Lower leg skin (tissue), 4 donors: ENCODE results near the gene IST1. TPM values are rescaled to one million over a fixed set of nuclear protein-coding genes. Genes with fewer than 3 reads are reported as not detected.

ENCODE experiments used
- DNase-seq, 2 donors: peaks; one replicate each; pipeline ENCODE4 v3.0.0-alpha.2; 2019; ENCODE audit warnings: low spot score in 2 of 2
- H3K4me3 ChIP-seq: fragments of 200-600 bp; sonication (generic); 2 replicates; pipeline ENCODE4 v1.5.1; 2017; ENCODE audit warnings: mild to moderate bottlenecking, low read depth; ENCODE audit not compliant: poor library complexity, severe bottlenecking
- CTCF ChIP-seq, 3 donors: fragments of 450-650 bp; IDR thresholded peaks; one replicate each; pipeline ENCODE4 v1.5.1; 2016; ENCODE audit warnings: antibody characterized with exemption in 3 of 3, mild to moderate bottlenecking in 3 of 3, moderate library complexity in 2 of 3
- POLR2A ChIP-seq, 2 donors: fragments of 450-650 bp; IDR thresholded peaks; one replicate each; pipeline ENCODE4 v1.6.1; 2016 to 2017; ENCODE audit warnings: antibody characterized with exemption in 2 of 2, mild to moderate bottlenecking in 1 of 2, moderate library complexity in 1 of 2
- WGBS, 2 donors: methylation state at CpG; one replicate each; pipeline ENCODE4 v1.1.5; 2018; 5-methylcytosine and 5-hydroxymethylcytosine counted together
- intact Hi-C: fragments of 100-400 bp; cut with DNase I; formaldehyde crosslinking; loops from one replicate; pipeline ENCODE4 v1.15.0; 2023; ENCODE audit warnings: low total_unique reads
- total RNA-seq, 4 donors: library from RNA; depleted of rRNA; stranded (reverse); fragments of >200 nt; gene quantifications; one replicate each; pipeline ENCODE4 v1.1.0, GENCODE V29; 2016

Gene IST1
- total RNA-seq, 4 donors from 2014 or later, result 153 to 227 (median 197) TPM

GRCh38 chr16:71943887-71944286 is 48.6 kb downstream of the IST1 start:
- TF ChIP-seq CTCF (IDR thresholded peaks at IDR 0.05), result no peak
- no peak for TF ChIP-seq POLR2A (IDR thresholded peaks at IDR 0.05)
- intact Hi-C loops, result no loop called here
- 48 to 52% methylated on average over 2 of the region's 2 CpGs for WGBS, 2 donors
- no peak for DNase-seq
- no peak overlapping the region for H3K4me3 ChIP-seq

GRCh38 chr16:71945616-71946015 is 50.3 kb downstream of the IST1 start:
- WGBS, 2 donors, result 72 to 83% methylated on average over 6 of the region's 6 CpGs
- no peak for TF ChIP-seq POLR2A (IDR thresholded peaks at IDR 0.05)
- TF ChIP-seq CTCF (IDR thresholded peaks at IDR 0.05), result no peak
- no peak for DNase-seq
- no peak overlapping the region for H3K4me3 ChIP-seq
- intact Hi-C loops, result no loop called here

- no peak for TF ChIP-seq CTCF (IDR thresholded peaks at IDR 0.05)
- no peak for TF ChIP-seq POLR2A (IDR thresholded peaks at IDR 0.05)
- intact Hi-C loops, result no loop called here
- no peak overlapping the region for H3K4me3 ChIP-seq
- 58 to 72% methylated on average over 5 of the region's 5 CpGs for WGBS, 2 donors
- peak in 1 of 2 donors; percentile 14 for DNase-seq
Observed at GRCh38 chr16:71952825-71953224, 57.5 kb downstream of the IST1 start.

- DNase-seq, result no peak
- TF ChIP-seq CTCF (IDR thresholded peaks at IDR 0.05) (no peak), POLR2A (IDR thresholded peaks at IDR 0.05) (no peak)
- 77 to 80% methylated on average over 5 of the region's 5 CpGs for WGBS, 2 donors
- intact Hi-C loops, result no loop called here
- H3K4me3 ChIP-seq, result no peak overlapping the region
Observed at GRCh38 chr16:71954180-71954579, 58.8 kb downstream of the IST1 start.

- no peak overlapping the region for H3K4me3 ChIP-seq
- no peak for DNase-seq
- TF ChIP-seq CTCF (IDR thresholded peaks at IDR 0.05) (no peak), POLR2A (IDR thresholded peaks at IDR 0.05) (no peak)
- intact Hi-C loops, result no loop called here
Observed at GRCh38 chr16:71954699-71955195, 59.4 kb downstream of the IST1 start.

GRCh38 chr16:71956486-71956885 is 61.2 kb downstream of the IST1 start:
- no peak for DNase-seq
- intact Hi-C loops, result no loop called here
- WGBS, 2 donors, result 50 to 52% methylated on average over 3 of the region's 3 CpGs
- TF ChIP-seq CTCF (IDR thresholded peaks at IDR 0.05) (no peak), POLR2A (IDR thresholded peaks at IDR 0.05) (no peak)
- no peak overlapping the region for H3K4me3 ChIP-seq
